GM21447 (cell line): Measurements from ENCODE around the gene WDR27.
"Not testable (repeated sequence)": the region's sequence is repeated elsewhere in the genome, so short reads cannot be mapped to it uniquely, and the experiment has no call there.

Source experiments
- ATAC-seq: cut with Tn5 transposase; IDR thresholded peaks from one replicate; pipeline ENCODE4 v1.9.1; 2021; ENCODE audit not compliant: unreplicated experiment

The WDR27 gene

GRCh38 chr6:169664227-169664626, 37.6 kb downstream of the WDR27 start:
- no peak for ATAC-seq

GRCh38 chr6:169663468-169663867, 38.4 kb downstream of the WDR27 start:
- ATAC-seq = no peak

- no peak for ATAC-seq
Measured at GRCh38 chr6:169661391-169661756, 40.5 kb downstream of the WDR27 start.

- no peak for ATAC-seq
Measured at GRCh38 chr6:169660751-169661390, 41.0 kb downstream of the WDR27 start.

GRCh38 chr6:169659820-169660610, 41.8 kb downstream of the WDR27 start:
- no peak for ATAC-seq

GRCh38 chr6:169657284-169657610, 44.6 kb downstream of the WDR27 start:
- ATAC-seq = no peak

GRCh38 chr6:169656546-169657283, 45.1 kb downstream of the WDR27 start:
- no peak for ATAC-seq

GRCh38 chr6:169654598-169655391, 47.0 kb downstream of the WDR27 start:
- ATAC-seq = peak; percentile 93

- no peak for ATAC-seq
Measured at GRCh38 chr6:169653691-169654090, 48.1 kb downstream of the WDR27 start.

- no peak for ATAC-seq
Measured at GRCh38 chr6:169652896-169653295, 48.9 kb downstream of the WDR27 start.

GRCh38 chr6:169651498-169651897, 50.3 kb downstream of the WDR27 start:
- ATAC-seq = no peak

GRCh38 chr6:169650959-169651292, 50.9 kb downstream of the WDR27 start:
- no peak for ATAC-seq

GRCh38 chr6:169650241-169650958, 51.4 kb downstream of the WDR27 start:
- no peak for ATAC-seq

GRCh38 chr6:169648617-169649016, 53.2 kb downstream of the WDR27 start:
- ATAC-seq = no peak

- ATAC-seq = no peak
Measured at GRCh38 chr6:169648092-169648491, 53.7 kb downstream of the WDR27 start.

- no peak for ATAC-seq
Measured at GRCh38 chr6:169647637-169648036, 54.2 kb downstream of the WDR27 start.

GRCh38 chr6:169646906-169647567, 54.8 kb downstream of the WDR27 start:
- no peak for ATAC-seq

- not testable (repeated sequence) for ATAC-seq
Measured at GRCh38 chr6:169645459-169645858, 56.4 kb downstream of the WDR27 start.

GRCh38 chr6:169643521-169643920, 58.3 kb downstream of the WDR27 start:
- ATAC-seq = no peak

- no peak for ATAC-seq
Measured at GRCh38 chr6:169642455-169642854, 59.4 kb downstream of the WDR27 start.
